Measurements from ENCODE around the gene CERK. TPM values are rescaled to one million over a fixed set of nuclear protein-coding genes. Genes with fewer than 3 reads are reported as not detected.
A peak's percentile ranks its signal among the peaks of the same experiment; 100 is the strongest.

Gene CERK
- total RNA-seq, 4 donors from 2014 or later, result 37.3 to 51.1 (median 48.0) TPM

DNA sequence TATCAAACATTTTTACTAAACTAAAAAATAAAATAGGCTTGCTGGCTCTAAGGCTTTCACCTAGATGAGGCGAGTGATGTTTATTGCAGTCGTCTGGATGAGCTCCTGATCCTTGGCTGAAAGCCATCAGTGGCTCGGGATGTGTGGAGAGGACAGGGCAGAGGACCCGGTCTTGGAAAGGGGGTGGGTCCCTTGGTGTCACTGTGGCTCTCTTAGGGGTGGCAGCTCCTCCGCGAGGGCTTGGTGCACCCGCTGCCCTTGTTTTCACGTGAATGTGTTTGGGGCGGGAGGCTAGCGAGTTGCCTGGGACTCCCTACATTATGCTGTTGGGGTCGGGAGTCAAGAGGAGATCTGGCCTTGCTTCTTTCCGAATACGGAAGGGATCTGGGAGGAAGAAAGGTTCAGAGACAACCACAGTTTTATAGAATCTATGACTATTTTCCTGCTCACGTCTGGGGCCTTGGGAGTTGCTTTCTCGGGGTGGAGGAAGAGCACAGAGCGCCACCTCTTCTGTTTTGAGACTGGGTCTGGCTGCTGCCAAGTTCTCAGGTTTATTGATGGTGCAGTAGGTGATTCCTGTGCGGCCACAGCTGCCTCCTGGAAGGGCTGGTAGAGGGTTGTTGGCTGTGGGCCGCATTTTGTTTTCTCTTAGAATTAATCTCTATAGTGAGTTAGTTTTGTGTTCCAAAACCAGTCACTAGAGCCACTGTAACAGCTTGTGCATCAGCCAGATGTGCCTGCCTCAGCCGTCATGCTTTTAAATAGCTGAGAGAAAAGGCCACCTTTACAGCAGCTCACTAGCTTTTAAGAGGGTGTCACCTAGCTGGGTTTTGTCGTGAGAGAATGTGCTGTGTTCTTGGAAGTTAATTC is 37.2 kb upstream of the CERK start:
- H3K9me3 ChIP-seq, result no peaks in the 10 kb centered on the region
- DNase-seq (ENCODE audit: extremely low spot score), result no peak
- H3K27me3 ChIP-seq, result no peaks in the 10 kb centered on the region
- no peaks in the 10 kb centered on the region for H3K36me3 ChIP-seq
- H3K4me3 ChIP-seq, result no peak overlapping the region
- peak overlapping the region in 2 of 4 donors; percentile 0 to 9 for H3K27ac ChIP-seq (replicated peaks in 1 of 4)
- intact Hi-C loops (cut with DNase I), result no loop called here
- WGBS, result 87% methylated on average over 19 of the region's 20 CpGs
- TF ChIP-seq POLR2A (IDR thresholded peaks at IDR 0.05; ENCODE audit: low read depth), result no peak
- TF ChIP-seq EP300 (IDR thresholded peaks at IDR 0.05), result no peak
- TF ChIP-seq POLR2AphosphoS5 (IDR thresholded peaks at IDR 0.05), result no peak
- TF ChIP-seq, protein P1, sequence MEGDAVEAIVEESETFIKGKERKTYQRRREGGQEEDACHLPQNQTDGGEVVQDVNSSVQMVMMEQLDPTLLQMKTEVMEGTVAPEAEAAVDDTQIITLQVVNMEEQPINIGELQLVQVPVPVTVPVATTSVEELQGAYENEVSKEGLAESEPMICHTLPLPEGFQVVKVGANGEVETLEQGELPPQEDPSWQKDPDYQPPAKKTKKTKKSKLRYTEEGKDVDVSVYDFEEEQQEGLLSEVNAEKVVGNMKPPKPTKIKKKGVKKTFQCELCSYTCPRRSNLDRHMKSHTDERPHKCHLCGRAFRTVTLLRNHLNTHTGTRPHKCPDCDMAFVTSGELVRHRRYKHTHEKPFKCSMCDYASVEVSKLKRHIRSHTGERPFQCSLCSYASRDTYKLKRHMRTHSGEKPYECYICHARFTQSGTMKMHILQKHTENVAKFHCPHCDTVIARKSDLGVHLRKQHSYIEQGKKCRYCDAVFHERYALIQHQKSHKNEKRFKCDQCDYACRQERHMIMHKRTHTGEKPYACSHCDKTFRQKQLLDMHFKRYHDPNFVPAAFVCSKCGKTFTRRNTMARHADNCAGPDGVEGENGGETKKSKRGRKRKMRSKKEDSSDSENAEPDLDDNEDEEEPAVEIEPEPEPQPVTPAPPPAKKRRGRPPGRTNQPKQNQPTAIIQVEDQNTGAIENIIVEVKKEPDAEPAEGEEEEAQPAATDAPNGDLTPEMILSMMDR (IDR thresholded peaks at IDR 0.05), result no peak
- peaks cover 55 to 63% (median 60%) of the 10 kb centered on the region in 4 donors for H3K4me1 ChIP-seq

DNA sequence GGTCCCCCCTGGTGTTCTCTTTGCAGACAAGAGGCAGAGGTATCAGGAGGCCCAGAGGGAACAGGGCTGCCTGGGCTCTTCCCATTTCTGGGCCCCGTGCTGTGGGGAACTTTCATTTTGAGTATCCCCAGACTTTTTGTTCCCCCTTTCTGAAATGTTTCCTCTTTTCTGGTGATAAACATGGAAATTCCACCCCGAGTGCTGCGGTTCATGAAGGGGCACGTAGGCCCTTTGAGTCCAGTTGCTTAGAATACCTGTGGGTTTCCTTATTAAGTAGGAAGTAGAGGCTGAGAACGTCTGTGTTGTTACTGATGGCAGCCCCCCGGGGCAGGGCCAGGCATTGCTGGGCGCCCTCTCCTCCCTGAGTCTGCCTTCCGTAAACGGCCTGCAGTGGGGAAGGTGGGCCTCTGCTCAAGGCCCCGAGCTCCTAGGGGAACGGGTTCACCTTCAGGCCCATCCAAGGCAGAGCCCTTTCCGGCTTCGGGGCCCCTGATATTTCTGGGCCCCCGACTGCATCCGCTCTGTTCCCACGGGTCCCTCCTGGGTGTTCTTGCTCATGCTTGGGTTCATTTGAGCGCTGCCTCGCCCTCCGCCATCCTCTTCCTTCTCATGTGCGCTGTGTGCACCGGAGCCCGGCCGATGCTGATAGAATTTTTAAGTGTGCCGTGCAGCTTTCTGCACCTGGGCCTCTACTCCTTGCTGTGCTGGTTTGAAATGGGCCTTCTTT is 36.4 kb upstream of the CERK start:
- Histone ChIP-seq H3K27ac (replicated peaks in 1 of 4) (peak overlapping the region; percentile 0 to 17 (median 12)), H3K4me3 (no peak overlapping the region), H3K4me1 (peaks cover 63 to 71% (median 68%) of the 10 kb centered on the region in 4 donors), H3K36me3 (no peaks in the 10 kb centered on the region), H3K9me3 (no peaks in the 10 kb centered on the region), H3K27me3 (no peaks in the 10 kb centered on the region)
- WGBS, result 89% methylated on average over 22 of the region's 24 CpGs
- intact Hi-C loops (cut with DNase I), result no loop called here
- TF ChIP-seq POLR2A (IDR thresholded peaks at IDR 0.05; ENCODE audit: low read depth) (no peak), EP300 (IDR thresholded peaks at IDR 0.05) (no peak), POLR2AphosphoS5 (IDR thresholded peaks at IDR 0.05) (no peak)
- TF ChIP-seq, protein P1 (IDR thresholded peaks at IDR 0.05), result no peak
- DNase-seq (ENCODE audit: extremely low spot score), result no peak

DNA sequence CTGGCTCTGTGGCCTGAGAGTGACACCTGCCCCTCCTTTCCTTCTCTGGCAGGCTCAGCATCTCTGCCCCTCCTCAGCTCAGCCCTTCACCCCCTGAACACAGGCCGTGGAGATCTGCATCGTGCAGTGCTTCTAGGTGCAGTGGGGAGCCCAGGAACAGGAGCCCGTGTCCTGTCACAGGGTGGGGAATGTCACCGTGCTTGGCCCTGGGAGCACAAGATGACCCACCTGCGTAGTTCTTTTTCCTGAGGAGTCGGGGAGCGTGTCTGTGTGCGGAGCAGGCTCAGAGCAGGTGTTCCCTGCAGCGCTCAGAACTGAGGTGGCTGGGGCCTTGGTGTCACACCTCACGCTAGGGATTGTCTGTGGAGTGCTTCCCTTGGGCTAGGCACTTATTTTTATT is 35.0 kb upstream of the CERK start:
- TF ChIP-seq POLR2AphosphoS5 (IDR thresholded peaks at IDR 0.05) (no peak), POLR2A (IDR thresholded peaks at IDR 0.05; ENCODE audit: low read depth) (no peak), EP300 (IDR thresholded peaks at IDR 0.05) (no peak)
- TF ChIP-seq, protein P1 (IDR thresholded peaks at IDR 0.05), result no peak
- DNase-seq (ENCODE audit: extremely low spot score), result no peak
- 100% methylated on average over 3 of the region's 10 CpGs for WGBS
- H3K36me3 ChIP-seq, result no peaks in the 10 kb centered on the region
- intact Hi-C loops (cut with DNase I), result no loop called here
- H3K27ac ChIP-seq (replicated peaks in 1 of 4), result peak overlapping the region in 1 of 4 donors; percentile 2
- H3K4me3 ChIP-seq, result no peak overlapping the region
- H3K9me3 ChIP-seq, result no peaks in the 10 kb centered on the region
- peaks cover 74 to 82% (median 76%) of the 10 kb centered on the region in 4 donors for H3K4me1 ChIP-seq
- no peaks in the 10 kb centered on the region for H3K27me3 ChIP-seq

DNA sequence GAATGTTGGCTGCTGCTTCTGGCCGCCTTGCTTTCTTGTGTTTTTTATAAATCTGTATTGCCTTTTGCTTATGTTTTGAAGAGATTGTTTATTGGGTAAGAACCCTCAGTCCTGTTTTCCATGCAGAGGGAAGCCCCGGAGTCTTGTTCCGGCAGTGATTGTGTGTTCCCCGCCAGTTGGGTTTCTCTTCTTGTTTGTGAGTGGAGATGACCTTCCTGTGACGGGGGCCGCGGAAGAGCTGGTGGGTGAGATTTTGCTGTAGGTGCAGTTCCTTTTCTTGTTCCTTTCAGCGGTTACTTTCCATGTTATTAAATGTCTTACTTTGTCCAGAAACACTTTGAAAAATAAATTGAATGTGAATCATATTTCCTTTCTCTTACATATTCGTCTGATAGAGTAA is 32.7 kb upstream of the CERK start:
- no peak for DNase-seq (ENCODE audit: extremely low spot score)
- intact Hi-C loops (cut with DNase I), result no loop called here
- no peaks in the 10 kb centered on the region for H3K27me3 ChIP-seq
- no peaks in the 10 kb centered on the region for H3K36me3 ChIP-seq
- no peak overlapping the region for H3K4me3 ChIP-seq
- H3K27ac ChIP-seq (replicated peaks in 1 of 4), result peak overlapping the region; percentile 21 to 63 (median 56)
- 74% methylated on average over 9 of the region's 9 CpGs for WGBS
- TF ChIP-seq POLR2A (IDR thresholded peaks at IDR 0.05; ENCODE audit: low read depth), result no peak
- TF ChIP-seq, protein P1 (IDR thresholded peaks at IDR 0.05), result no peak
- TF ChIP-seq POLR2AphosphoS5 (IDR thresholded peaks at IDR 0.05), result no peak
- TF ChIP-seq EP300 (IDR thresholded peaks at IDR 0.05), result no peak
- H3K4me1 ChIP-seq, result peaks cover 67 to 80% (median 72%) of the 10 kb centered on the region in 4 donors
- no peaks in the 10 kb centered on the region for H3K9me3 ChIP-seq

Measured in esophagus muscularis mucosa (tissue), 4 donors.